Activated CD4-positive, CD25-positive, alpha-beta regulatory T cell (primary cell): ENCODE data around the gene TRIM65.
"Not testable (repeated sequence)": the region's sequence is repeated elsewhere in the genome, so short reads cannot be mapped to it uniquely, and the experiment has no call there.

Experiments used
- DNase-seq, 4 experiments: peaks; one replicate each; lab custom pipeline; 2025; lab: John Stamatoyannopoulos, UW

TRIM65 gene

GRCh38 chr17:75851693-75851991 lies 45.1 kb downstream of the TRIM65 start:
- DNase-seq: not testable (repeated sequence)

- DNase-seq: no peak
Measured at GRCh38 chr17:75850928-75851692, 45.6 kb downstream of the TRIM65 start.

- DNase-seq: no peak
Measured at GRCh38 chr17:75849724-75850123, 47.0 kb downstream of the TRIM65 start.

GRCh38 chr17:75849279-75849646 lies 47.5 kb downstream of the TRIM65 start:
- no peak for DNase-seq

GRCh38 chr17:75848523-75849278 lies 48.0 kb downstream of the TRIM65 start:
- peak; percentile 56 to 81 (median 69) for DNase-seq

- DNase-seq: no peak
Measured at GRCh38 chr17:75847614-75848522, 48.9 kb downstream of the TRIM65 start.

- DNase-seq: no peak
Measured at GRCh38 chr17:75846692-75847613, 49.8 kb downstream of the TRIM65 start.

- no peak for DNase-seq
Measured at GRCh38 chr17:75845933-75846691, 50.6 kb downstream of the TRIM65 start.

- peak in 2 of 4 experiments; percentile 34 to 44 for DNase-seq
Measured at GRCh38 chr17:75845058-75845711, 51.6 kb downstream of the TRIM65 start.

- no peak for DNase-seq
Measured at GRCh38 chr17:75844530-75845057, 52.2 kb downstream of the TRIM65 start.

- DNase-seq: peak in 3 of 4 experiments; percentile 33 to 60 (median 56)
Measured at GRCh38 chr17:75843577-75844529, 52.9 kb downstream of the TRIM65 start, which contains the start of gene UNC13D. Gene UNC13D, minus strand, starts transcription at chr17:75844404. Its CDS starts 67 bp downstream, at chr17:75844337.

- no peak for DNase-seq
Measured at GRCh38 chr17:75842963-75843576, 53.7 kb downstream of the TRIM65 start.

- no peak for DNase-seq
Measured at GRCh38 chr17:75842411-75842810, 54.3 kb downstream of the TRIM65 start.

GRCh38 chr17:75840799-75841164 lies 56.0 kb downstream of the TRIM65 start:
- no peak for DNase-seq

- no peak for DNase-seq
Measured at GRCh38 chr17:75839942-75840798, 56.6 kb downstream of the TRIM65 start.
